GM10847 (cell line): ENCODE data around the gene NLRC5.

Experiments used
- POLR2A ChIP-seq: IDR thresholded peaks from 2 replicates; pipeline ENCODE4 v1.6.1; 2011; ENCODE audit not compliant: insufficient read length; ENCODE audit errors: extremely low read depth

Gene NLRC5

DNA sequence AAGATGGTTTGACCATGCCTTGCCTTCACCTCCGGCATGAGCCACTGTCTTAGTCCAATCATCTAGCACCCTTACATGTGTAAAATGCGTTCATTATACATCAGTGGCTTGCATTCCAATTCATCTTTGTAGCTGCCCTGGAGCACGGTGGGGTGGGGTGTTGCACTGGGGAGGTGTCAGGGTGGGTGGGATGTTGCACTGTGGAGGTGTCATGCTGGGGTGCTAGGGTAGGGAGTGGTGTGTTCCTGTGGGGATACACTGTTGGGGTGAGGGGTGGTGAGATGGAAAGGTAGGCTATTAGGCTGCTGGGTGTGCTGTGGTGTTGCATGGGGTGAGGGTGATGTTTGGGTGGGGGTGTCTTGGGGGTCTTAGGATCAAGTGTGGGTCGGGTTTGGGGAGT is 47.0 kb downstream of the NLRC5 start:
- TF ChIP-seq POLR2A = no peak

DNA sequence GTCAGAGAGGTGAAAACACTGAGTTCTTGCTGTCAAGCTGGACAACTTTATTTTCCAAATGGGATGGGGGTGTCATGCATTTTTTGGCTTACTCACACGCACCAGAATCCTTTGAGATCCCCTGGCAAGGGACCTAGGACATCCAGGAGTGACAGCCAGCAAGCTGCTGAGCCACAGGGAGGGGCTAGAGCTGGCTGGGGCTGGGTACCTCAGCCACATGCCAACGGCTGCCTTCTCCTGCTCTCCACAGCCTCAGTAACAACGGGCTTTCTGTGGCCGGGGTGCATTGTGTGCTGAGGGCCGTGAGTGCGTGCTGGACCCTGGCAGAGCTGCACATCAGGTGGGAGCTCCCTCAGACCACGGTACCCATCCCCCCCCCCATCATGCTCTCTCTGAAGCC is 47.6 kb downstream of the NLRC5 start:
- no peak for TF ChIP-seq POLR2A

DNA sequence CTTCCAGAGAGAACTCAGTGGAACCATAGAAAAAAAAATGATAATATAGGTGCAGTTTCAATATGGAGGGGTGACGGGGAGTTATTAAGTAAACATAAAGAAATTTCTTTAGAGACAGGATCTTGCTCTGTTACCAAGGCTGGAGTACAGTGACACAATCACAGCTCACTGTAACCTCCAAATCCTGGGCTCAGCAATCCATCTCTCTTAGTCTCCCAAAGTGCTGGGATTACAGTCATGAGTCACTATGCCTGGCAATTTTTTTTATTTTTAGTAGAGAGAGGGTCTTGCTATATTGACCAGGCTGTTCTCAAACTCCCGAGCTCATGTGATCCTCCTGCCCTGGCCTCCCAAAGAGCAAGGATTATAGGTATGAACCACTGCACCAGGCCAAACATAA is 48.8 kb downstream of the NLRC5 start:
- no peak for TF ChIP-seq POLR2A

DNA sequence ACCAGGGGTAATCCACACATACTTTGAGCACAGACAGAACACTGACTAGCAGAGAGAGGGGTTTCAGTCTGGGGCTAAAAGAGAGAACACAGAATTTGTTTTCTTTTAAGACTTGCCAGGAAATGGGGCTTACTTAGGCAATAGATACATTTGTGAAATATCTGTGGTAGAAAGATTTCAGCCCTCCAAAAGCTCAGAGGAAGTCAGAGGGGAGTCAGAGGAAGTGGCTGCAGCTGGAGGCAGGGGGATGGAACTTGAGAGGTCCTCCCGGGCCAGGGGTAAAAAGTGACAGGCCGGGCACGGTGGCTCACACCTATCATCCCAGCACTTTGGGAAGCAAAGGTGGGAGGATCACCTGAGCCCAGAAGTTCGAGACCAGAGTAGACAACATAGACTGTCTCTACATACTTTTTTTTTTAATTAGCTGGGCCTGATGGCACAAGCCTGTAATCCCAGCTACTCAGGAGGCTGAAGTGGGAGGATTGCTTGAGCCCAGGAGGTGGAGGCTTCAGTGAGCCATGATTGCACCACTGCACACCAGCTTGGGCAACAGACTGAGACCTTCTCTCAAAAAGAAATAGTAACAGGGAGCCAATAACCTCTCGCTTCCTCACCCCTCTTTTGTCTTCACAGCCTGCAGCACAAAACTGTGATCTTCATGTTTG is 49.9 kb downstream of the NLRC5 start:
- no peak for TF ChIP-seq POLR2A

GRCh38 chr16:57041182-57042156 is 52.1 kb downstream of the NLRC5 start:
- TF ChIP-seq POLR2A = peak; percentile 6

- no peak for TF ChIP-seq POLR2A
These were observed 53.1 kb downstream of the NLRC5 start for GRCh38 chr16:57042157-57043111.

DNA sequence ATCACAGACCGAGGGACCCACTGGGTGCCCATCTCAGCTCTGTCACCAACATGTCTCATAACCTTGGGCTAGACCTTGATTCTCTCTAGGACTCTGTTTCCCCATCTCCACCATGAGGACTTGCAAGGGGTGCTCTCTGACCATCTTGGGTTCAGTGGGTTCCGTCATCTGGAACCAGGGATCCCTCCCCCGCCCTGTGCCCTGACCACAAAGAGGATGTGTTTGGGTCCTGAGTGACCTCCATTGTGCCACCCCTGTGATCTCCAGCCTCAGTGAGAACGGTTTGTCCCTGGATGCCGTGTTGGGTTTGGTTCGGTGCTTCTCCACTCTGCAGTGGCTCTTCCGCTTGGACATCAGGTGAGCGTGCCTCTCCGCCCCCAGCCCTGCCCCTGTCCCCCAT is 53.9 kb downstream of the NLRC5 start:
- no peak for TF ChIP-seq POLR2A

DNA sequence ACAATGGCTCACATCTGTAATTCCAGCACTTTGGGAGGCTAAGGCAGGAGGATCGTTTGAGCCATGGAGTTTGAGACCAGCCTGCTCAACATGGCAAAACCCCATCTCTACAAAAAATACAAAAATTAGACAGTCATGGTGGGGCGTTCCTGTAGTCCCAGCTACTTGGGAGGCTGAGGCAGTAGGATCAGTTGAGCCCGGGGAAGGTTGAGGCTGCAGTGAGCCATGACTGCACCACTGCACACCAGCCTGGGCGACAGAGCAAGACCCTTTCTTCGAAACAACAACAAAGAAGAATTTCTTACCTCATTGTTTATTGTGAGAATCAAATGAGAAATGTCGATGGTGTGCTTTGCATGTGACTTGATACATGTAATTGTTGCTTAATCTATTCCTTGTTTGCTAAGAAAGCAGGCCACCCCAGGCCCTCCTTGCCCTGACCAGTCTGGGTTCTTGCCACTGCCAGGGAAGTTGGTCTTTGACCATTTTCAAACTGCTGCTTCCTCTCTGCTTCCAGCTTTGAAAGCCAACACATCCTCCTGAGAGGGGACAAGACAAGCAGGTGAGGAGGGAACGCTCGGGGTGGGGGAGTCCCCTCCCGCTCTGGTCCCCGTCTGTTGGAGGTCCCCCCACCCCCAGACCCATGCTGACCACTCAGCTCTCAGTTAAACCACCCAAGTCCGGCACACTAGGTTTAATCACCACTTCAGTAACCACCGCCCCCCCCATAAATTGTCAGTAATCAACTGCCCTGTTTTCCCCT is 55.8 kb downstream of the NLRC5 start:
- TF ChIP-seq POLR2A = no peak

DNA sequence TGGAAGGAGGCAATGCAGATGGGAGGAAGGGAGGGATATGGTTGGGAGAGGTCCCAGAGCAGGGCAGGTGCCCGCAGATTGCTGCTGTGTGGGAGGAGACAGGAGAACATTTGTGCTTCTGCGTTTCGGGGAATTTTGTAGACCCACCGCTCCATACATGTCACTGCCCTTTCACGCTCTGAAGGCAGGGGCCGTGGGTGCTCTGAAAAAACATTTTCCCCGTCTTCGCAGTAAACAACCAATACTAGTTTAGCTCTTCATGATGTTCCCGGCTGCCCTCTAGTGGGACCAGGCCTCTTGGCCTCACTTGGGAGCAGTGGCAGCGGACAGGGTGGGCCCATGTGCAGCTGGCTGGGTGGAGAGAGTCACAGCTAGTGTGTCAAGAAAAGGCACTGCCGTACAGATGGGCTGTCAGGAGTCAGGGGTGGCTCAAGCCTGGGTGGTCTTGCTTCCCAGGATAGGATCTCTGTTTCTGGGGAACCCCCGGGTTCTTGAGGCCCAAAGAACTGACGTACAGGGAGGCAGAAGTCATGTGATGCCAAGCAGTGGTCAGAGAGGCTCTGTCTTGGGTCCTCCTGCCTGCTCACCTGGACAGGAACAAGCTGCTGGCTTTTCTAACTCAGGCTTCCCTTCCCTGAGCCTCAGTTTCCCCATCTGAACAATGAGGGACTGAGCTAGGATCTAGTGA is 56.5 kb downstream of the NLRC5 start:
- TF ChIP-seq POLR2A = no peak

DNA sequence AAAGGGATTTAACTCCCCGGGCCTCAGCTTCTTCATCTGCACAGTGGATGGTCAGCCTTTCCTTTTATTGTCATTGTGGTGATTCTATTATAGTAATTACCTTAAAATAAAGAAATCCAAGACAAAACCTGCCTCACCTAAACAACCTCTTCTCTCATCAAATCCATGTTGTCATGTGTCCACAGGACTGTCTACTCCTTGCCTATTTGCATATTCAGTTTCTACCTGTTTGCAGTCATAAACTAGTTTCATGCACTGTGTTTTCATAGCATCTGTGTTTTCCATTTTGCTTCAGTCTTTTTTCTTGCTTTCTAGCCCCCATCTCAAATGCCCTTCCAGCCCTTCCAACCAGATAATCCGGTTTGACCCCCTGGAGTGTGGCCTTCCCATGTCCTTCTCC is 58.7 kb downstream of the NLRC5 start:
- no peak for TF ChIP-seq POLR2A

GRCh38 chr16:57049678-57050077 is 60.3 kb downstream of the NLRC5 start:
- TF ChIP-seq POLR2A = no peak

- no peak for TF ChIP-seq POLR2A
These were observed 62.4 kb downstream of the NLRC5 start for GRCh38 chr16:57051696-57052228.

DNA sequence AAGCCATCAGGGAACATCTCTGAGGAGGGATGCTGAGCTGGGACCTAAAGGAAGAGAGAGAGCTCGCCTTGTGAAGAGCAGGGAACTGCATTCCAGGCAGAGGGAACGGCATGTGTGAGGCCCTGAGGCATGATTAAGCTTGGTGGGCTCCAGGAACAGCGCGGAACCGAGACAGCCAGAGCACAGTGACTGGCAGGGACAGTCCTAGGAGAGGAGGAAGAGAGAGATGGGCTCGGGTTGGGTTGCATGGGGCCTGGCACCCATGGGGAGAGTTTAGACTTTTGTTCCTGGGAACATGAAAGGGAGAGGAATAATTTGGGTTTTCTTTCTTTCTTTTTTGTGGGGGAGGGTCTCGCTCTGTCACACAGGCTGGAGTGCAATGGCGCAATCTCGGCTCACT is 63.8 kb downstream of the NLRC5 start:
- no peak for TF ChIP-seq POLR2A

DNA sequence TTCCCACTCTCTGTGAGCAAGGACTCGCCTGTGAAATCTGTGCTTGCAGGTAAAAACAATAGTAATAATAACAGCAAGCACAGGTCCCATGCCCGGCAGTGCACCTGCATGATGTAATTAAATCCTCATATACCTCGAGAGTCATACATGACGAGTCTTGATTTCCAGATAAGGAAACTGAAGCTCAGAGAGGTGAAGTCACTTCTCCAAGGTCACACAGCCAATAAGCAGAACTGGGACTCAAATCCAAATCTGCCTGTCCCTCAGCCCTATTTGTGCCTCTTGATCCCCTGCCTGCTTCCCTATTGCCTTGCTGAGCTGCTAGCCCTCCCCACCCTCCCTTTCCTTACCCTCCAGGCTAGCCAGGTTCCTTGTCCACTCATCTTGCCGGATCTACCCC is 65.0 kb downstream of the NLRC5 start:
- no peak for TF ChIP-seq POLR2A
